Mucosa of stomach (tissue), 1 donor: ENCODE results near the gene REX1BD.
"Not testable (repeated sequence)": the region's sequence is repeated elsewhere in the genome, so short reads cannot be mapped to it uniquely, and the experiment has no call there.

ENCODE experiments used
- H3K27me3 ChIP-seq: one replicate; pipeline ENCODE4 v1.7.0; 2013; ENCODE audit warnings: mild to moderate bottlenecking, low read length; ENCODE audit not compliant: control insufficient read depth, insufficient read depth
- H3K36me3 ChIP-seq: one replicate; pipeline ENCODE4 v1.7.0; 2013; ENCODE audit warnings: low read length; ENCODE audit not compliant: control insufficient read depth, insufficient read depth
- H3K4me1 ChIP-seq: one replicate; pipeline ENCODE4 v1.7.0; 2013; ENCODE audit warnings: mild to moderate bottlenecking, low read length; ENCODE audit not compliant: control insufficient read depth, insufficient read depth
- H3K4me3 ChIP-seq: one replicate; pipeline ENCODE4 v1.7.0; 2013; ENCODE audit warnings: low read length
- H3K9ac ChIP-seq: one replicate; pipeline ENCODE4 v1.7.0; 2013; ENCODE audit warnings: mild to moderate bottlenecking, low read length, moderate library complexity
- H3K9me3 ChIP-seq: one replicate; pipeline ENCODE4 v1.7.0; 2013; ENCODE audit warnings: mild to moderate bottlenecking, low read length, moderate library complexity; ENCODE audit not compliant: control insufficient read depth
- donor health status: Pancreatic carcinoma.

Gene REX1BD

DNA sequence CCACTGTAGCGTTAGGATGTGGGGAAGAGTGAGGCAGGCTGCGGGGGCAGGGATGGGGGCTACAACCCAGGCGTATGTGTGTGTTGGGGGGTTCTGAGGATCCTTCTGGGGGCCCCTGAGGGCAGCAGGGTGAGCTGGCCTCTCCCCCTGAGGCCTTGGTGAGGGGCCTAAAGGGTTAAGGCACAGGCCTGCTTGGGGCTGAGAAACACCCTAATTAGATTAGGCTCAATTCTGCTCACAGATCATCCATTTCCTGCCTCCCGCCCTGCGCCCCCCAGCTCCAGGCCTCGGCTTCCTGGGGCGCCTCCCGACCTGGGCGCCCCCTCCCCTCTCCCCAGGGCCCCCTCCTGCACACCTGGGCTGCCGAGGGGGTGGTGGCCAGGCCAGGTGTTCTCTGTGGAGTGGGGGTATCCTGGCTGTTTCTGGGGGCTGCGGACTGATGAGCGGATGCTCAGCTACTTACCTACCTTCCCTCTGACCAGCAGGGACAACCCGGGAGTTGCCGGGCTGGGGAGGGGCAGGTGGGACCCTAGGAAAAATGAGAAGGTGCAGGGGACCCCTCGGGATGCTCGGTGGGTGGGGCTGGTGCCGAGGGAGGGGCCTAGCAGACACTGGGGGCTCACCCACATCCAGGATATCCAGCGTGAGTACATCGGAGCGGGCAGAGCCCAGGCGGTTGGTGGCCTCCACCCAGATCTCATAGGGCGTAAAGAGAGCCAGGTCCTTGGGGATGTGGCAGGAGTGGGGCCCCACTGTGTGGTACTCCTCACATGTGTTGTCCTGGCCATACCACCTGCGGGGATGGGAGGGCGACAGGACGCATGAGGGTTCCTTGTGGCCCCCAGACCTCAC is 9.4 kb downstream of the REX1BD start:
- Histone ChIP-seq H3K36me3 (no peaks in the 10 kb centered on the region), H3K9me3 (no peaks in the 10 kb centered on the region), H3K4me1 (peaks cover 18% of the 10 kb centered on the region), H3K9ac (no peak overlapping the region), H3K4me3 (no peak overlapping the region), H3K27me3 (peaks cover 63% of the 10 kb centered on the region)

DNA sequence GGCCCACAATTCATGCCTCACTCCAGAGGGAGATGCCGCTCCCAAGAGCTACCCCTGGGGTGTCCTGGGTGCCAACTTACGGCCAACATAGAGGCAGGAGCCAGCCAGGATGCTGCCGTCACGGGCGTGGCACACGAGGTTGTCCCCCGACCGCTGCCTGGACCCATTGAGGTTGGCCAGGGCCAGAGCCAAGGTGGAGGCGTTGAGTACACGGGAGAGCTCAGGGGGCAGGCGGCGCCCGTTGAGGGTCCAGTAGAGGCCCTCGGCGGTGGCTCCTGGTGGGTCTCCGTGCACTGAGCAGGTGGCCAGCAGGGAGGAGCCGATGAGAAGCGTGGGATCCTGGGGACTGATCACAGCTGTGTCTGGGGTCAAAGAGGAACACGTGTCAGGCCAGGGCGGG is 10.9 kb downstream of the REX1BD start:
- no peaks in the 10 kb centered on the region for H3K36me3 ChIP-seq
- peaks cover 13% of the 10 kb centered on the region for H3K4me1 ChIP-seq
- no peak overlapping the region for H3K9ac ChIP-seq
- peaks cover 75% of the 10 kb centered on the region for H3K27me3 ChIP-seq
- H3K9me3 ChIP-seq: no peaks in the 10 kb centered on the region
- H3K4me3 ChIP-seq: no peak overlapping the region

- H3K4me3 ChIP-seq, H3K4me1 ChIP-seq, H3K36me3 ChIP-seq, H3K9me3 ChIP-seq, H3K9ac ChIP-seq: not testable (repeated sequence)
- peaks cover 75% of the 10 kb centered on the region for H3K27me3 ChIP-seq
Measured at GRCh38 chr19:18600692-18601397, 12.2 kb downstream of the REX1BD start.

GRCh38 chr19:18601875-18602274 is 13.3 kb downstream of the REX1BD start:
- Histone ChIP-seq H3K36me3 (no peaks in the 10 kb centered on the region), H3K4me1 (peaks cover 2% of the 10 kb centered on the region), H3K4me3 (no peak overlapping the region), H3K9ac (no peak overlapping the region), H3K9me3 (no peaks in the 10 kb centered on the region), H3K27me3 (peaks cover 73% of the 10 kb centered on the region)

GRCh38 chr19:18603255-18603957 is 14.8 kb downstream of the REX1BD start:
- H3K4me3 ChIP-seq: no peak overlapping the region
- H3K9ac ChIP-seq: no peak overlapping the region
- H3K36me3 ChIP-seq: no peaks in the 10 kb centered on the region
- no peaks in the 10 kb centered on the region for H3K9me3 ChIP-seq
- H3K4me1 ChIP-seq: peaks cover 3% of the 10 kb centered on the region
- H3K27me3 ChIP-seq: peaks cover 74% of the 10 kb centered on the region

DNA sequence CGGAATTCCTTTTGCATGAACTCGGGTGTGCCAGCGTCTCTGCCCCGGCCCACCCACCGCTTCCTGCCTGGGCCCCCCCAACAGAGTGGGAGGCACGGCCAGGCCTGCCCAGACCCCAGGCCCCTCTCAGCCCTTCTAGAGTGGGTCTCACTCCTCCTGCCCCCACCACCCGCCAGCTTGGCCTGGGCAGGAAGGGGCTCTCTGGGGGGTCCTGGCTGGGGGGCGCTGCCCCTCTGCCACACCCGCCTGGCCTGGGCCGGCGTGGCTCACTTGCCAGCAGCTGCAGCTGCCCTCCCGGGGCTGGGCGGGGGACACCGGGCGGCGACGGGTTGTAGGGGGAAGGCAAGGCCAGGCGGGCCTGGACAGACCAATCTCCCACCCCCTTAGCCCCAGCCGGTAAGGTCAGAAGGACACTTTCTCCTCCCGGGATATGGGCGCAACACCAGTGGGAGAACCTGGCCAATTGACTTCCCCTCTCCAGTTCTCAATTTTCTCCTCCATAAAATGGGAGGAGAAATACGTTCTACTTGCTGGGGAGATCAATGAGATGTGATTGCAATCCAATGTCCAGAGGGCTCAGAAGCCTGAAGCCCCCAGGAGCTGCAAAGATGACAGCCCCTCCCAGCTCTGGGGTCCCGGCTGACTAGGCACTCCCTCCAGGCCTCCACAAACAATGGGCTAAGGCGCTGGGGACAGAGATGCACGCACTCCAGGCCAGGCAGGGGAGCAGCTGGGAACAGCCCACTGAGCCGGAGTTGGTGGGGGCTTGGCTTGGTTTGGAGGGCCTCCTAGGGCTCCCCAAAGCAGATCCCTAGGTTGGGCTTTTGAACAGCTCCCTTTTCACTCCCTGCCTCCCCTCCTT is 15.6 kb downstream of the REX1BD start:
- Histone ChIP-seq H3K4me1 (peaks cover 3% of the 10 kb centered on the region), H3K27me3 (peaks cover 76% of the 10 kb centered on the region), H3K9ac (no peak overlapping the region), H3K36me3 (no peaks in the 10 kb centered on the region), H3K9me3 (no peaks in the 10 kb centered on the region), H3K4me3 (no peak overlapping the region)

- peaks cover 76% of the 10 kb centered on the region for H3K27me3 ChIP-seq
- no peaks in the 10 kb centered on the region for H3K36me3 ChIP-seq
- H3K4me1 ChIP-seq: peaks cover 3% of the 10 kb centered on the region
- no peak overlapping the region for H3K9ac ChIP-seq
- no peaks in the 10 kb centered on the region for H3K9me3 ChIP-seq
- H3K4me3 ChIP-seq: no peak overlapping the region
Measured at GRCh38 chr19:18604820-18605159, 16.2 kb downstream of the REX1BD start.

DNA sequence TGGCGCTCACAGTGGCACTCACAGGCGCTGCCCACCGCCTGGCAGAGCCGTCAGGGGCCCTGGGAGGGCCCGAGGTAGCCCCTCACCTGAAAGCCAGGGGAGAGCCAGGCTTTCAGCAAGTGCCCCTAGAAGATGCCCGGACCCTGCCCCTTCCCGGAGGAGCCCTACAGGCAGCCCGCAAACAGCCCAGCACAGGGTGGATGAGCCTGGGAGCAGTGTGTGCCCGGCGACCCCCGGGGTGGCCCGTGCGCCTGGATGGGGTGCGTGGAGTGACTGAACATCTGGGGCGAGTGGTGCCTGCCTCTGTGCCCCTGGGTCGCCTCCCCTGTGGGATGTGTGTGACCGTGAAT is 16.6 kb downstream of the REX1BD start:
- H3K27me3 ChIP-seq: peaks cover 79% of the 10 kb centered on the region
- H3K4me1 ChIP-seq: peaks cover 3% of the 10 kb centered on the region
- no peaks in the 10 kb centered on the region for H3K36me3 ChIP-seq
- H3K9me3 ChIP-seq: no peaks in the 10 kb centered on the region
- no peak overlapping the region for H3K9ac ChIP-seq
- H3K4me3 ChIP-seq: no peak overlapping the region

DNA sequence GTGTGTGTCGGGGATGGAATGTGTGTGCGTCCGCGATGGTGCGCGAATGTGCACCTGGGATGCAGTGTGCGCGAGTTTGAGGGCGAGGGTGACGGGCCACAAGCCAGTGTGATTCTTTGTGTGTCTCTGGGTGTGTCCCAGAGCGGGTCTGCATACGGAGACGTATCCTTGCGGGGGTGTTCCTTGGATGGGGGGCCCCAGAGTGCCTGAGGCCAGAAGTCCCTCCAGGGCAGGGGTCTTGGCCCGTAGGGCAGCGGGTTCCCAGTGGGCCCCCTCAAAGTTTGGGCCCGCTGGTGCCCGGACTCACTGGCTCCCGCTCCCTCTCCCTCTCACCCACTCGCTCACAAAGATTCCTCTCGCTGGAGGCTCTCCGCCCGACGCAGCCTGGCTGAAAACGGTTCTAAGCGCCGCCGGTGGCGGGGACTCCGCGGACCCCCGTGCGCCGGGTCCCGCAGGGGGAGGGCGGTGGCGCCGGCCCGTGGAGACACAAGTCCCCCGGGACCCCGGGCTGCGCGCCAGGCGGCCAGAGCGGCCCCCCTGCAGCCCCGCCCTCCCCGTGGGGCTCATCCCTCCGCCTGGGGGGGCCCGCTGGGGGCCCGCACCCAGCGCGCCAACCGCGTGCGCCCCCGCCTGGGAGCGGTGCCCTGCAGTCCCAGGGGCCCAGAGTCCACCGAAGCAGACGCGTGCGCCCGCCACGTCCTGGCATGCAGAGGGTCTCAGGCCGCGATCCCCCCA is 17.1 kb downstream of the REX1BD start:
- no peak overlapping the region for H3K9ac ChIP-seq
- no peaks in the 10 kb centered on the region for H3K9me3 ChIP-seq
- H3K4me1 ChIP-seq: peaks cover 3% of the 10 kb centered on the region
- H3K27me3 ChIP-seq: peaks cover 83% of the 10 kb centered on the region
- no peaks in the 10 kb centered on the region for H3K36me3 ChIP-seq
- no peak overlapping the region for H3K4me3 ChIP-seq

- Histone ChIP-seq H3K9me3 (no peaks in the 10 kb centered on the region), H3K4me1 (peaks cover 3% of the 10 kb centered on the region), H3K9ac (no peak within 1 kb of the TSS), H3K4me3 (no peak within 1 kb of the TSS), H3K36me3 (no peaks in the 10 kb centered on the region), H3K27me3 (peaks cover 85% of the 10 kb centered on the region)
Measured at GRCh38 chr19:18606281-18607225, 18.0 kb downstream of the REX1BD start, which contains the start of gene CRLF1. Gene CRLF1 (minus strand): TSS chr19:18606799. CDS start chr19:18606656, 143 bp downstream.
